WTC11 (cell line): ENCODE data around the gene ST6GAL1.

ENCODE experiments used
- FOXJ3 ChIP-seq: sonication (generic); formaldehyde crosslinking; IDR thresholded peaks from 2 replicates; pipeline ENCODE4 v1.9.0; 2021; ENCODE audit warnings: missing genetic modification reagents, mild to moderate bottlenecking, borderline replicate concordance
- TF ChIP-seq, protein P1 (sequence below): fragments of 200-600 bp; IDR thresholded peaks from 2 replicates; pipeline ENCODE4 v1.8.0; 2022; ENCODE audit warnings: antibody characterized with exemption

DNA sequence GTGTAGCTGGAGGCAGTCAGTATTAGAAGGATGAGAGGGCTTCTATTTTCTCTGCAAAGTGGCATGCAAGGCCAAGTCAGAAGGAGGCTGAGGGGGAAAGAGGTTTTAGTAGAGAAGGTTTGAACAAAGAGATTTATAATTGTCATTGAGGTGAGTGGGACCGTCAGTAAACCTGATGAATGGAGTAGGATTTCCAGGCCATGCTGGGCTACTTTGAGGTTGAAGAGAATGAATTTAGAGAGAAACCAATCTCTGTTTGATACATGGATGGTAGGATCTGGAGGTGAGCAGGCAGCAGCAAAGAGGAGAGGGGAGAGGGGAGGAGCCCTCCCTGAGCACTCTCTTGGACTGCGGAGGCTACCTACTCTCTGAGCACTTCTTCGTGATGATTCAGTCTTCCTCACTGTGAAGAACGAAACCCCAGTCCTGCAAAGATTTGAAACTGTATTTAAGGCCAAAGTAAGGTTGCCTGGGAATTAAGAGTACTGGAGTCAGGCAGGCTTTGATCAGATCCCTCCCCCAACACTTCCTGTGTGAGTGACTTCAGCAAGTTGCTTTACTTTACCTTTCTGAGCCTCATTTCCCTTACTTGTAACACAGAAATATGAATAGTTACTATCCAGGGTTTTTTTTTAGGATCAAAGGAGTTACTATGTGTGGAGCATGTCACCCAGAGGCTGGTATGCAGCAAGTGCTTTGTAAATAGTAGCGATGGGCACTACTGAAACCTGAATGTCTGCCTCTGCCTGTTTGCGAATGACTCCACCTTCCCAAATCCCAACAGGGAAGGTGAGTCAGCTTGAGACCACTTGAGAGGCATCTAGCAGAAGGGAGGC, 133.2 kb downstream of the ST6GAL1 start:
- TF ChIP-seq, protein P1, sequence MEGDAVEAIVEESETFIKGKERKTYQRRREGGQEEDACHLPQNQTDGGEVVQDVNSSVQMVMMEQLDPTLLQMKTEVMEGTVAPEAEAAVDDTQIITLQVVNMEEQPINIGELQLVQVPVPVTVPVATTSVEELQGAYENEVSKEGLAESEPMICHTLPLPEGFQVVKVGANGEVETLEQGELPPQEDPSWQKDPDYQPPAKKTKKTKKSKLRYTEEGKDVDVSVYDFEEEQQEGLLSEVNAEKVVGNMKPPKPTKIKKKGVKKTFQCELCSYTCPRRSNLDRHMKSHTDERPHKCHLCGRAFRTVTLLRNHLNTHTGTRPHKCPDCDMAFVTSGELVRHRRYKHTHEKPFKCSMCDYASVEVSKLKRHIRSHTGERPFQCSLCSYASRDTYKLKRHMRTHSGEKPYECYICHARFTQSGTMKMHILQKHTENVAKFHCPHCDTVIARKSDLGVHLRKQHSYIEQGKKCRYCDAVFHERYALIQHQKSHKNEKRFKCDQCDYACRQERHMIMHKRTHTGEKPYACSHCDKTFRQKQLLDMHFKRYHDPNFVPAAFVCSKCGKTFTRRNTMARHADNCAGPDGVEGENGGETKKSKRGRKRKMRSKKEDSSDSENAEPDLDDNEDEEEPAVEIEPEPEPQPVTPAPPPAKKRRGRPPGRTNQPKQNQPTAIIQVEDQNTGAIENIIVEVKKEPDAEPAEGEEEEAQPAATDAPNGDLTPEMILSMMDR = no peak
- TF ChIP-seq FOXJ3 (CRISPR knock-in tag) = no peak
